ENCODE results near the gene KIF3A.

DNA sequence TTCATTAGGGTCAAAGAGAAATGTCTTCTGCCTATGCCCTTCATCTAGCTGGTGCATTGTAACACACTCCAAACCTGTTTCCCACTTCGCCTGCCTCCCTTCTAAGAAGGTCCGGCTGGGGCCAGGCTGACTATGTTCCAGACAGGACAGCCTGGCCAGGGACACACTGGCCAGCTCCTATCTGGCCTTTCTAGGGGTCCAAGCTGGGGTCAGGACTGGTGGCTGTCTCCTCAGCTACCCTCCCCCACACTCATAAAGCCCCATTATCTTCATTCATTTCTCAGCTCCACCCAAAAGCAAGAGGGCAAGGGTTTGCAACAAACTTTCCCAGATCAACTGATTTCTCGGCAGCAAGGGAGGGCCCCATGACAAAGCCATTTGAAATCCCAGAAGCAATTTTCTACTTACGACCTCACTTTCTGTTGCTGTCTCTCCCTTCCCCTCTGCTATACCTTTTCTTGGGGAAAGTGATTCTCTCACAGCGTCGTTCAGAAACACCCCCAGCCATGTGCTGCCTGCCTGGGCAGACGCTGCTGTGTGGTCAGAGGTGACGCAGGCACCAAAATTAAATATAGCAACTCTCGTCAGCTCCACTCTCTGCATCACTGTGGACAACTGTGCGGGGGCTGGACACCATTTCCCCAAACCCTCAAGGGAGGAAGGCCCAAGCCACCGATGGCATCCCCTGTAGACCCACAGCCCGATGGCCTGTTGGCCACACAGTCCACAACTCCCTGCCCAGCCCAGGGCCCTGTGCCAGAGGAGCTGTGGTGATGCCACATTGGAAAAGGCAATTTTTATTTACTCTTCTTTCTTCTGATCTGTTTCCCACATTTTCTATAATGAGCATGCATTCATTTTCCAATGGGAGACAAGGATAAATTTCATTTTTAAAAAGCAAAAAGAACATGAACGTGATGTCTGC, 73.3 kb downstream of the KIF3A start:
- TF ChIP-seq, protein P1, sequence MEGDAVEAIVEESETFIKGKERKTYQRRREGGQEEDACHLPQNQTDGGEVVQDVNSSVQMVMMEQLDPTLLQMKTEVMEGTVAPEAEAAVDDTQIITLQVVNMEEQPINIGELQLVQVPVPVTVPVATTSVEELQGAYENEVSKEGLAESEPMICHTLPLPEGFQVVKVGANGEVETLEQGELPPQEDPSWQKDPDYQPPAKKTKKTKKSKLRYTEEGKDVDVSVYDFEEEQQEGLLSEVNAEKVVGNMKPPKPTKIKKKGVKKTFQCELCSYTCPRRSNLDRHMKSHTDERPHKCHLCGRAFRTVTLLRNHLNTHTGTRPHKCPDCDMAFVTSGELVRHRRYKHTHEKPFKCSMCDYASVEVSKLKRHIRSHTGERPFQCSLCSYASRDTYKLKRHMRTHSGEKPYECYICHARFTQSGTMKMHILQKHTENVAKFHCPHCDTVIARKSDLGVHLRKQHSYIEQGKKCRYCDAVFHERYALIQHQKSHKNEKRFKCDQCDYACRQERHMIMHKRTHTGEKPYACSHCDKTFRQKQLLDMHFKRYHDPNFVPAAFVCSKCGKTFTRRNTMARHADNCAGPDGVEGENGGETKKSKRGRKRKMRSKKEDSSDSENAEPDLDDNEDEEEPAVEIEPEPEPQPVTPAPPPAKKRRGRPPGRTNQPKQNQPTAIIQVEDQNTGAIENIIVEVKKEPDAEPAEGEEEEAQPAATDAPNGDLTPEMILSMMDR (IDR thresholded peaks at IDR 0.05; ENCODE audit: insufficient read depth, low read depth, low read length) = no peak
- TF ChIP-seq EZH2 (IDR thresholded peaks at IDR 0.05; ENCODE audit: insufficient read depth, low read length) = no peak

All from astrocyte (in vitro differentiated cells and primary cell).